BJ (cell line): ENCODE measurements around the gene CLEC16A. TPM values are rescaled to one million over a fixed set of nuclear protein-coding genes. Genes with fewer than 3 reads are reported as not detected.

Source experiments
- CTCF ChIA-PET: fragments of 350-600 bp; formaldehyde crosslinking; extraction: SDS; loops from one replicate; lab custom pipeline; 2021; ENCODE audit warnings: antibody characterized with exemption, inconsistent platforms; lab: Yijun Ruan, JAX
- POLR2A ChIA-PET: fragments of 300-600 bp; sonication (Branson Sonifier 250); formaldehyde crosslinking; extraction: SDS; loops from one replicate; lab custom pipeline; 2021; ENCODE audit warnings: antibody characterized with exemption; lab: Charles Lee
- DNase-seq: peaks from one replicate; pipeline ENCODE4 v3.0.0-alpha.2; 2011; ENCODE audit warnings: low read depth
- H3K27me3 ChIP-seq: 2 replicates; pipeline ENCODE4 v1.6.0; 2011; ENCODE audit warnings: low read length; ENCODE audit not compliant: control insufficient read depth, insufficient read depth
- H3K36me3 ChIP-seq: 2 replicates; pipeline ENCODE4 v1.5.1; 2011; ENCODE audit warnings: low read length; ENCODE audit not compliant: control insufficient read depth, insufficient read depth
- H3K4me3 ChIP-seq: 2 replicates; pipeline ENCODE4 v1.5.1; 2011; ENCODE audit warnings: low read depth, mild to moderate bottlenecking, control low read depth, low read length
- polyA plus RNA-seq: library from polyadenylated mRNA; depleted of rRNA; stranded (reverse); fragments of >200 nt; gene quantifications from 2 replicates; pipeline ENCODE4 v1.2.3, GENCODE V29; 2011
- TF ChIP-seq, protein P1 (sequence below): IDR thresholded peaks from 2 replicates; pipeline ENCODE4 v1.5.1; 2011; ENCODE audit warnings: low read depth, mild to moderate bottlenecking, control low read depth, inconsistent platforms, low read length, moderate library complexity; ENCODE audit not compliant: insufficient read depth

The CLEC16A gene
- polyA plus RNA-seq, 1 experiment = 8.7 TPM

GRCh38 chr16:10930755-10931093, 13.6 kb upstream of the CLEC16A start:
- no peak overlapping the region for H3K4me3 ChIP-seq
- DNase-seq = no peak
- TF ChIP-seq, protein P1, sequence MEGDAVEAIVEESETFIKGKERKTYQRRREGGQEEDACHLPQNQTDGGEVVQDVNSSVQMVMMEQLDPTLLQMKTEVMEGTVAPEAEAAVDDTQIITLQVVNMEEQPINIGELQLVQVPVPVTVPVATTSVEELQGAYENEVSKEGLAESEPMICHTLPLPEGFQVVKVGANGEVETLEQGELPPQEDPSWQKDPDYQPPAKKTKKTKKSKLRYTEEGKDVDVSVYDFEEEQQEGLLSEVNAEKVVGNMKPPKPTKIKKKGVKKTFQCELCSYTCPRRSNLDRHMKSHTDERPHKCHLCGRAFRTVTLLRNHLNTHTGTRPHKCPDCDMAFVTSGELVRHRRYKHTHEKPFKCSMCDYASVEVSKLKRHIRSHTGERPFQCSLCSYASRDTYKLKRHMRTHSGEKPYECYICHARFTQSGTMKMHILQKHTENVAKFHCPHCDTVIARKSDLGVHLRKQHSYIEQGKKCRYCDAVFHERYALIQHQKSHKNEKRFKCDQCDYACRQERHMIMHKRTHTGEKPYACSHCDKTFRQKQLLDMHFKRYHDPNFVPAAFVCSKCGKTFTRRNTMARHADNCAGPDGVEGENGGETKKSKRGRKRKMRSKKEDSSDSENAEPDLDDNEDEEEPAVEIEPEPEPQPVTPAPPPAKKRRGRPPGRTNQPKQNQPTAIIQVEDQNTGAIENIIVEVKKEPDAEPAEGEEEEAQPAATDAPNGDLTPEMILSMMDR = no peak
- POLR2A ChIA-PET = no interaction called here
- CTCF ChIA-PET = interaction anchor here (0.8 to 0.9 kb wide), 2 partner anchors 12 to 409 kb away, joined by 3 to 4 read pairs; no protein-coding TSS in a partner anchor
- peaks cover 19% of the 10 kb centered on the region for H3K36me3 ChIP-seq
- no peaks in the 10 kb centered on the region for H3K27me3 ChIP-seq

DNA sequence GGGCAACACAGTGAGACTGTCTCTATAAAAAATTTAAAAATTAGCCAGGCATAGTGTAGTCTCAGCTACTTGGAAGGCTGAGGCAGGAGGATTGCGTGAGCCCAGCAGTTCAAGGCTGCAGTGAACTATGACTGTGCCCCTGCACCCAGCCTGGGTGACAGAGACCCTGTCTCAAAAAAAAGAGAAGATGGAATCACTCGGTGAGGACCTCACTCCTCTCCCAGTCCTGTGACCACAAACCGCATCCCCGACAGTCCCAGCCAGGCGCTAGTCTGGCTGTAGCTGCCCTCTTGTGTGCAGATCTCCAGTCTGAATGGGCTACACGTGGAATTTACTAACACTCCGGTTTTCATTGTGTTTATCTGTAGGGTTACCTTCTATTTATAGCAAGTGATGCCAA, 13.2 kb upstream of the CLEC16A start:
- CTCF ChIA-PET = interaction anchor here (0.8 to 0.9 kb wide), 2 partner anchors 13 to 410 kb away, joined by 3 to 4 read pairs; no protein-coding TSS in a partner anchor
- TF ChIP-seq, protein P1 = no peak
- Histone ChIP-seq H3K4me3 (no peak overlapping the region), H3K27me3 (no peaks in the 10 kb centered on the region), H3K36me3 (peaks cover 16% of the 10 kb centered on the region)
- no peak for DNase-seq
- POLR2A ChIA-PET = no interaction called here

GRCh38 chr16:10931977-10932632, 12.3 kb upstream of the CLEC16A start:
- no peak overlapping the region for H3K4me3 ChIP-seq
- TF ChIP-seq, protein P1 = no peak
- no peak for DNase-seq
- no peaks in the 10 kb centered on the region for H3K27me3 ChIP-seq
- CTCF ChIA-PET = interaction anchor here (1.1 to 1.4 kb wide), 4 partner anchors 9 to 1793 kb away, joined by 3 to 5 read pairs (median 4); partner anchors contain the start of gene NUBP1
- POLR2A ChIA-PET = no interaction called here
- peaks cover 15% of the 10 kb centered on the region for H3K36me3 ChIP-seq

- H3K36me3 ChIP-seq = peaks cover 13% of the 10 kb centered on the region
- ChIA-PET CTCF (interaction anchor here (1.1 to 1.3 kb wide), 2 partner anchors 10 to 1794 kb away, joined by 3 to 4 read pairs; no protein-coding TSS in a partner anchor), POLR2A (no interaction called here)
- DNase-seq = no peak
- no peak overlapping the region for H3K4me3 ChIP-seq
- H3K27me3 ChIP-seq = no peaks in the 10 kb centered on the region
- TF ChIP-seq, protein P1 = no peak
Measured at GRCh38 chr16:10932959-10933710, 11.2 kb upstream of the CLEC16A start.

GRCh38 chr16:10933865-10934264, 10.5 kb upstream of the CLEC16A start:
- DNase-seq = no peak
- no peaks in the 10 kb centered on the region for H3K27me3 ChIP-seq
- ChIA-PET POLR2A (no interaction called here), CTCF (interaction anchor here (1.3 kb wide), 1 partner anchor 1795 kb away, joined by 3 read pairs; no protein-coding TSS in a partner anchor)
- H3K36me3 ChIP-seq = peaks cover 11% of the 10 kb centered on the region
- no peak overlapping the region for H3K4me3 ChIP-seq
- TF ChIP-seq, protein P1 = no peak
